Activated CD8-positive, alpha-beta memory T cell treated with anti-CD3 and anti-CD28 coated beads for 36 hours (primary cell): ENCODE results near the gene NTF4. TPM values are rescaled to one million over a fixed set of nuclear protein-coding genes. Genes with fewer than 3 reads are reported as not detected.
"Not testable (repeated sequence)": the region's sequence is repeated elsewhere in the genome, so short reads cannot be mapped to it uniquely, and the experiment has no call there.

Source experiments
- CTCF ChIA-PET: fragments of 350-600 bp; sonication (Branson Sonifier 250); formaldehyde crosslinking; loops from one replicate; lab custom pipeline; 2021; ENCODE audit warnings: antibody characterized with exemption; lab: Charles Lee
- POLR2A ChIA-PET: fragments of 350-600 bp; sonication (Branson Sonifier 250); formaldehyde crosslinking; loops from one replicate; lab custom pipeline; 2021; ENCODE audit warnings: antibody characterized with exemption; lab: Charles Lee
- total RNA-seq, 2 experiments: library from RNA; stranded (reverse); gene quantifications; one replicate each; pipeline ENCODE4 v1.2.3, GENCODE V29; 2021

NTF4 gene
- total RNA-seq, 2 experiments from 2014 or later: not detected

DNA sequence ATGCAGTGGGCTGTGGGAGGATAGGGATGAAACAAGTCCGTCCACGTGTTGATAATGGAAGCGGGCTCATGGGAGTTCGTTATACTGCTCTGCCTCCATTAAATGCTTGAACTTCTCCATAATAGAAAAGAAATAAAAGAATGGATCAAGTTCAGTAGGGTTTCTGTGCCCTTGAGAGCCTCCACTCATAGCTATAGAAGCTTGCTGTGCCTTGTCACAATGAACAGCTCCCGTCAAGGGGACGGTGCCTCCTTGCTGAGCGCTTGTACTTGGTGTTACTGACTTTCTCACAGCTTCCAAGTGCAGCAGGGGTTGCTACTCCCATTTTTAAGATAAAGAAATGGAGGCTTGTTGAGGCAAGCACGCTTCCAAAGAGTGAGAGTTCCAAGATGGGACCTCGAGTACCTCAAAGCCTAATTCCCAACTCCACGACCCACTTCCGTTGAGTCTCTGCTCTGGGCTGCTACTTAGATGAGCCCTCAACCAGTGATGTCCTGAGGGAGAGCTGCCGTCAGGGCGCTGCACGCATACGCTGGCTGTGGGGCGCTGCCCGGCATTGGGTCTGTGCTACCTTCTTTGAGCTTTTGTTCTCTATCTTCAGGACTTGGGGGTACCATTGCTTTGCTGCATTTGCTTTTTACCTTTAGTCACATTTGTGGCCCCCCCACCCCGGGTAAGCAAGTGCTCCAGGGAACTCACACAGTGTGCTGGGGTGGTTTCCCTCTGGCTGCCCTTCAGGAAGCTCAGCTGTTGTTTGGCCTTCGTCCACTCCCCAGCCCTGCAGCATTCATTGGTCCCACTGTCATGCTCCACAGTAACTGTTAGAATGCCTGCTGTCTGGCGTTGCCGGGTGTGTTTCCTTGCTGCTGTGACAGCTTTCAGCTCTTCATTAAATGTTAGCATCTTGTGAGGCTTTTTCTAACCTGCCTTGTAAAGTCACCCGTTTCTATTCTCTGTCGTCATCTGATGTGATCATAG lies 30.2 kb upstream of the NTF4 start:
- ChIA-PET CTCF (interaction anchor here (1.0 to 1.6 kb wide), 4 partner anchors 11 to 35 kb away, joined by 3 to 4 read pairs (median 4); no protein-coding TSS in a partner anchor), POLR2A (interaction anchor here (0.7 to 1.3 kb wide), 2 partner anchors 39 to 1949 kb away, joined by 3 to 6 read pairs; no protein-coding TSS in a partner anchor)

DNA sequence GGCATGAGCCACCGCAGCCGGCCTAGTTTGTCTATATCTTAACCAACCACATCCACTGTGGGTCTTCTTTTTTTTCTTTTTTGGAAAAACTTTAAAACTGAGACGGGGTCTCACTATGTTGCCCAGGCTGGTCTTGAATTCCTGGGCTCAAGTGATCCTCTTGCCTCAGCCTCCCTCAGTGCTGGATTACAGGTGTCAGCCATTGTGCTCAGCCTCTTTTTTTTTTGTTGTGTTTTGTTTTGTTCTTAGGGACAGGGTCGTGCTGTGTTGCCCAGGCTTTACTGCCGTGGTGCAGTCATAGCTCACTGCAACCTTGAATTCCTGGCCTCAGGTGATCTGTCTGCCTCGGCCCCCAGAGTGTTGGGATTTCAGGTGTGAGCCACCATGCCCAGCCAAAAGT lies 28.1 kb upstream of the NTF4 start:
- ChIA-PET CTCF (interaction anchor here (1.1 kb wide), 1 partner anchor 25 kb away, joined by 3 read pairs; no protein-coding TSS in a partner anchor), POLR2A (no interaction called here)

DNA sequence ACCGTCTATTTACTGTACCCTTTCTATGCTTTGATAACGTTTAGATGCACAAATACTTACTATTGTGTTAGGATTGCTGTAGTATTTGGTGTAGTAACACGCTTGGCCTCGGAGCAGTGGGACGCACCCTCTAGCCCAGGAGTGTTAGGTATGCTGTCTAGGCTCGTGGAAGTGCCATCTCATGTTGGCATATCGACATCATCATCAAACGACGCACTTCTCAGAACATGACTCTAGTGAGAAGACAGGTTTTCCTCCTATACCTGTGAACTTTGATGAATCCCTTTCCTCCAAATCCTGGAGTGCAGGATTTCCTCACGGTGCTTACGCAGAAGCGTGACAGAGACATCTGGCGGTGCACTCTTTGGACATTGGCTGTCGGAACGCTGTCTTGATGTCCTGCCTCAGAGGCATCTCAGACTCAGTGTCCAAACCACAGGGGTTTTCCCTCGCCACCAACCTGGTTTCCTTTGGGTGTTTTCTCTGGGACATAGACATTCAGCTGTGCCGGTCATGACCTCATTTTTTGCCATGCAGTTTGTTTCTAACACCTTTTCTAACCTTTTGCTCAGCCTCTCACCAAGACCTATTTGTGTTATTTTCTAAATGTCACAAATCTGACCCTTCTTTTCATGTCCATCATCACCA lies 26.9 kb upstream of the NTF4 start:
- POLR2A ChIA-PET: interaction anchor here (0.6 kb wide), 1 partner anchor 49 kb away, joined by 3 read pairs; no protein-coding TSS in a partner anchor
- CTCF ChIA-PET: interaction anchor here (0.7 to 1.1 kb wide), 2 partner anchors 27 to 215 kb away, joined by 3 read pairs; no protein-coding TSS in a partner anchor

DNA sequence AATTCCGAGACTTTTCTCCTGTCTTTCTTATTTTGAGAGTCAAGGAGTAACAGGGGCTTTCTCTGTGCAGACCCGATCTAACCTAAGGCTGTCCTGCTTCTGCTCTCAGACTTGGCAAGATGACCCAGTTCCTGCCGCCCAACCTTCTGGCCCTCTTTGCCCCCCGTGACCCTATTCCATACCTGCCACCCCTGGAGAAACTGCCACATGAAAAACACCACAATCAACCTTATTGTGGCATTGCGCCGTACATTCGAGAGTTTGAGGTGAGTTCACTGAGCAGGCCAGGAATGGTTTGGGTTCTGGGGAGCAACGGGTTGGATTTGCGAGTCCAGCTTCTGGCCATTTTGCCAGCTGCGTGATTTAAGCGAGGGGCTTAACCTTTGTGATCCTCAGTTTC lies 21.7 kb upstream of the NTF4 start:
- CTCF ChIA-PET: interaction anchor here (0.6 to 2.5 kb wide), 6 partner anchors 12 to 375 kb away, joined by 3 to 9 read pairs (median 3); partner anchors contain the start of gene LIN7B
- POLR2A ChIA-PET: interaction anchor here (1.2 kb wide), 1 partner anchor 27 kb away, joined by 3 read pairs; no protein-coding TSS in a partner anchor

DNA sequence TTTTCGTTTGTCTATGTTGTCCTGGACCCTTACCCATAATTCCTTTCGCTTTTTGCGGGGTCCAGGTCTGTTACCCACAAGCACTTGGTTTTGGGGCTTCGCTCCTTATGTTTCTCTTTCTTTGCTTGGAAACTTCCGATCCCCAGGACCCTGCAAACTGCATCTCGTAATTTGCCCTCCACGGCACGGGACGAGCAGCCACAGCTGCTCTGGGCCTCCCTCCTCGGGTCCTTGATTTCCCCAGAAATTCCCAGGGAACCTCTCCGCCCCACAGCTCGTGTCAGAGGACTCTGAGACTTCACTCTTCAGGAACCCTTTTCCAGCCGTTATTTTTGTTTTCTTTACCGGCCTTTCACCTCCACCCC lies 21.2 kb upstream of the NTF4 start:
- ChIA-PET POLR2A (interaction anchor here (1.2 kb wide), 1 partner anchor 28 kb away, joined by 3 read pairs; no protein-coding TSS in a partner anchor), CTCF (interaction anchor here (0.9 to 2.5 kb wide), 3 partner anchors 12 to 113 kb away, joined by 3 to 9 read pairs (median 3); partner anchors contain the start of gene LIN7B)

DNA sequence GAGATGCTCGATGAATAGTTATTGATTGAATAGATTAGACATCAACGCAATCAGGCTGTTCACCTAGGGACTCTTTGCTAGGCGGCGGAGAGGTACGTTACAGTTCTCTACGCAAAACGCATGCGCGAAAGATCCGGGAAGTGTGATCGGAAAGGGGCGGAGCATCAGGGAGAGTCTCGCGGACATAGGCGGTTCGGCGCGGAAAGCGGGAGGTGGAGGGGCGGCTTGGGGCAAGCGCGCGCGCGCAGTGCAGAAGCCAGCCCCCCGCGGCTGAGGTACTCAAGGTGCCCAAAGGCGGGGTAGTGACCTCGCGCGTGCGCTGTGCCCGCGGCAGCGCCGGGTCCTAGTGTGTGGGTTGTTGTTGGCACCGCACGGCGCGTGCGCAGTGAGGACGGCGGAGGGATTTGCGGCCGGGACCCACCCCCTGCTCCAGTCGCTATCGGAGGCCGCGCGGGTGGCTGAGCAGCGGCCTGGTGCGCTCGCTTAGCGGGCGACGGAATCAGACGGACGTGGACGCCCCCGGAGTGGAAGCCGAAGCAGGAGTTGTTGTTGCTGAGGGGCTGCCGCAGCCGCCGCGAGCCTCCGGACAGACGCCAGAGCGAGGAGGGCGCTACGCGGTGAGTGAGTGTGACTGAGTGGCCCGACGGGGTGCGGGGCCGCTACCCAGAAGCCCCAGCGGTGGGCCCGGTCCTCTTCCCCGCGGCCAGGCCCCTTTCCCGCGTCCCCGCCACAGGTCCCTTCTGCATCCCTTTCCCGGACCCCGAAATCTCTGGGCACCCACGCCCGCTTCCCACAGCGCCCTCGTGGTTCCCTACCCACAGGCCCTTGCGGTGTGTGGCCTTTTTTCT lies 20.6 kb upstream of the NTF4 start, which contains the start of gene SNRNP70:
Gene SNRNP70 (plus strand): TSS at position 432 of the 848 bp plus-strand sequence. CDS start 964 bp downstream, outside the sequence.
- CTCF ChIA-PET: interaction anchor here (2.5 kb wide), 1 partner anchor 13 kb away, joined by 9 read pairs; no protein-coding TSS in a partner anchor

DNA sequence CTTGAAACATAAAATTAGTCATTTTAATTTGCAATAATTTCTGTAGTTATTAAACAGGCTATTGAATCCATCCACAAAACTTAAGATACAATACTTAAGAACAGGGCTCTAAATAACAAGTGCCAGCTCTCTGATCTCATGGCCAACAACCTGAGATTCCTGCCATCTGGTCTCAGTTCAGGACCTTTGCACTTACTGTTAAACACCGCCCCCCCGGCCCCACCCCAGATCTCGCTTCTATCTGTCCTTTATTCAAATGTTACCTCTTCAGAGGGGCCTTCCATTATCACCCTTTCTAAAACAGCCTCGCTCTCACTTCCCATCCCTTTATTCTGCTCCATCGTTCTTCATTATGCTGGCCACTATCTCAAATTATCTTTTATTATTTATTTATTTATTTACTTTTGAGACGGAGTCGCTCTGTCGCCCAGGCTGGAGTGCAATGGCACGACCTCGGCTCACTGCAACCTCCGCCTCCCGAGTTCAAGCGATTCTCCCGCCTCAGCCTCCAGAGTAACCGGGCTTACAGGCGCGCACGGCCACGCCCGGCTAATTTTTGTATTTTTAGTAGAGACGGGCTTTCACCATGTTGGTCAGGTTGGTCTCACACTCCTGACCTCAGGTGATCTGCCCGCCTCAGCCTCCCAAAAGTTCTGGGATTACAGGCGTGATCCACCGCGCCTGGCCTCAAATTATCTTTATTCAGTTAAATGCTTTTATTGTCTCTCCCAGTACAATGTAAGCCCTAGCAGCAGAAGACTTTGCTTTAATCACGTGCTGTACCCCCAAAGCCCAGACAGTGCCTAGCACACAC lies 19.8 kb upstream of the NTF4 start:
- POLR2A ChIA-PET: interaction anchor here (0.7 kb wide), 2 partner anchors 29 to 89 kb away, joined by 4 to 9 read pairs; no protein-coding TSS in a partner anchor
- CTCF ChIA-PET: no interaction called here

More for the DNA sequence above, 20.6 kb upstream of the NTF4 start, which contains the start of gene SNRNP70:
- POLR2A ChIA-PET: interaction anchor here (1.2 kb wide), 1 partner anchor 28 kb away, joined by 3 read pairs; no protein-coding TSS in a partner anchor

DNA sequence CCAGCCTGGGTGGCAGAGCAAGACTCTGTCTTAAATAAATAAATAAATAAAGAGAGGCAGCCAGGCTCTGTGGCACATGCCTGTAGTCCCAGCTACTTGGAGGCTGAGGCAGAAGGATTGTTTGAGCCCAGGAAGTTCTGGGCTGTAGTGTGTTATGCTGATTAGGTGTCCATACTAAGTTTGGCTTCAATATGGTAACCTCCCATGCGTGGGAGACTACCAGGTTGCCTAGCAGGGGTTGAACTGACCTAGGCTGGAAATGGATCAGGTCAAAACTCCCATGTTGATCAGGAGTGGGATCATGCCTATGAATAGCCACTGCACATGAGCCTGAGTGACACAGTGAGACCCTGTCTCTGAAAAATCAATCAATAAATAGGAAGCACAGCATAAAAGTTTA lies 16.7 kb upstream of the NTF4 start:
- ChIA-PET CTCF (no interaction called here), POLR2A (no interaction called here)

DNA sequence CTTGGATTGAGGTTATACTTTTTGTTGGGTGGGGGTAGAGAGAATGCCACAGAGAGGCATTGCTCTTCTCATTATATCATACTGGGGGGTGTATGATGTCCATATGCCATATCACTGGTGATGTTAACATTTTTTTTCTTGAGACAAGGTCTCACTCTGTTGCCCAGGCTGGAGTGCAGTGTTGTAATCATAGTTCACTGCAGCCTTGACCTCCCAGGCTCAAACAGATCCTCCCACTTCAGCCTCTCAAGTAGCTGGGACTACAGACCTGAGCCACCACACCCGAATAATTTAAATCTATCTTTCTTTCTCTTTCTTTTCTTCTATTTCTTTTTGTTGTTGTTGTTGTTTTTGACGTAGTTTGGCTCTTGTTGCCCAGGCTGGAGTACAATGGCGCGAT lies 15.8 kb upstream of the NTF4 start:
- ChIA-PET CTCF (interaction anchor here (1.2 kb wide), 1 partner anchor 17 kb away, joined by 4 read pairs; no protein-coding TSS in a partner anchor), POLR2A (no interaction called here)

DNA sequence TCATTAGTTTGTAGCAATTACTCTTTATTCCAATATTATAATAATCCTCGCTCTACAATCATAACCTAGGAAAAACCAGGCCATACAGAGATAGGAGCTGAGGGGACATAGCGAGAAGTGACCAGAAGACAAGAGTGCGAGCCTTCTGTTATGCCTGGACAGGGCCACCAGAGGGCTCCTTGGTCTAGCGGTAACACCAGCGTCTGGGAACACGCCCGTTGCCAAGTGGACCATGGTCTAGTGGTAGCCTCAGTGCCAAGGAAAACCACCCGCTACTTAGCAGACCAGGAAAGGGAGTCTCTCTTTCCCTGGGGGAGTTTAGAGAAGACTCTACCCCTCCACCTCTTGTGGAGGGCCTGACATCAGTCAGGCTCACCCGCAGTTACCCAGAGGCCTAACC lies 10.3 kb upstream of the NTF4 start:
- POLR2A ChIA-PET: not testable (repeated sequence)
- CTCF ChIA-PET: interaction anchor here (1.0 kb wide), 1 partner anchor 123 kb away, joined by 4 read pairs; no protein-coding TSS in a partner anchor

DNA sequence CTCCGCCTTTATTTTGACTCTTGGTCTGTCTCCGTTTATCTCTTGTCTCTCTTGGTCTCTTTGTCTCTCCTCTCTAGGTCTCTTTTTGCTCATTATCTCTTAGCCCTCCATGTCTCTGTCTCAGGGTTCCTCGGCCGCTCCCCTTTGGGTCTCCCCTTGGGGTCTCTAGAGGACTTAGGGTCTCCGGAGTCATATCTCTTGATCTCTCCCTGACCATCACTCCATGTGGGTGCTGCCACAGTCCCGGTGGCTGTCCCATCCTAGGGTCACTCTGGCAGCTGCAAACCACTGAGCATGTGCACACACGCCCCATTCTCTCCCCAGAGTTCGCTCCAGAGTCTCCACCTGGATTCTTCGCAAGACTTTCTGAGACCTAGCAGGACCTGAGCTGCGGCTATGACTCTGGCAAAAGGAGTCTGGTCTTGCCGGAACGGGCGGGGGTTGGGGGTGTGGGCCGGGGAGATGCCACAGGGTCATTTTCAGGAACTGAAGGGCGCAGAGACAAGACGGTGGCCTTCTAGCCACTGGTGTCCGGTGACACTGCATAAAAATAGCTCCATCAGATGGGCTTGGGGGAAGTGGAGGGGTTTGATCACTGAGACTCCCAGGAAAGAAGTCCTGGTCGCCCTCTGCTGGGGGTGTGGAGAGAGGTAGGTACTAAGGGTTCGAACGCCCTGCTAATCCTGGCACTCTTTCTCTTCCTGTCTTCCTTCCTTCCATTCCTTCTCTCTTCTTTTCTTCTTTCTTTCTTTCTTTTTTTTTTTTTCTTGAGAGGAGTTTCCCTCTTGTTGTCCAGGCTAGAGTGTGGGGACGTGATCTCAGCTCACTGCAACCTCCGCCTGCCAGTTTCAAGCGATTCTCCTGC lies 9.1 kb upstream of the NTF4 start:
- CTCF ChIA-PET: interaction anchor here (0.7 to 1.6 kb wide), 5 partner anchors 18 to 156 kb away, joined by 3 to 4 read pairs (median 3); no protein-coding TSS in a partner anchor
- POLR2A ChIA-PET: no interaction called here

DNA sequence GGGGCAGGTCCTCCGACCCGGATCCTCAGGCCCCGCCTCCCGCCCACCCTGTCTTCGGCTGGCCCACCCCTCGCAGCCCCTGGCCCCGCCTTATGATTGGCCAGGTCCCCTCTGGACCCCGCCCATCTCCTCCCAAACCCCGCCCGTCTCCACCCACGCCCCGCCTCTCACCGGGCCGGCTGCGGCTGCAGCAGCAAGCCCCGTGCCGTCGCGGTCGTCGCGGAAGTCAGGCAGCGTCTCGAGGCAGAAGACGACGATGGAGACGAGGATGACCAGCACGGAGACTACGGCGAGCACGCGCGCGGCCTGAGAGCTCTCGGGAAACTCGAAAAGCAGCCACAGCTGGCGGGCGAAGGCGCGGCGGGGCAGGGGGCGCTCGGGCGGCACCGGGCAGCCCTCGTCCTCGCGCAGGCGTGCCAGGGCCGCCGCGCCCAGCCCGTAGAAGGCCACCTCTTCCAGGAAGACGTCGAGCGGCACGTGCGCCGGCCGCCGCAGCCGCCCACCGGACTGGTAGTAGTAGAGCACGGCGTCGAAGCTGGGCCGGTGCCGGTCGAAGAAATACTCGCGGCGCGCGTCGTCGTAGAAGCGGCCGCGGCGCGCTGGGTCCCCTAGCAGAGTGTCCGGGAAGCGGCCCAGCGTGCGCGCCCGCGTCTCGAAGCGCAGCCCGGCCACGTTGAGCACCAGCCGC lies 7.4 kb upstream of the NTF4 start:
- ChIA-PET CTCF (no interaction called here), POLR2A (no interaction called here)

DNA sequence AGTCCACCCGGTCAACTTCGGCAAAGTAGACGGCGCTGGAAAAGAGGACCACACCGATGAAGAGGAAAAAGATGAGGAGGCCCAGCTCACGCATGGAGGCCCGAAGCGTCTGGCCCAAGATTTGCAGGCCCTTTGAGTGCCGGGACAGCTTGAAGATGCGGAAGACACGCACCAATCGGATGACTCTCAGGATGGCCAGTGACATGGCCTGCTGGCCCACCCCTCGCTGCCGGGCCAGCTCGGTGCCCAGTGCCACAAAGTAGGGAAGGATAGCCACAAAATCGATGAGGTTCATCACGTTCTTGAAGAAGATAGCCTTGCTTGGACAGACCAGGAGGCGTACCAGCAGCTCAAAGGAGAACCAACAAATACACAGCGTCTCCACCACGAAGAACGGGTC lies 5.8 kb upstream of the NTF4 start:
- ChIA-PET POLR2A (no interaction called here), CTCF (interaction anchor here (0.7 to 2.1 kb wide), 3 partner anchors 25 to 128 kb away, joined by 3 to 5 read pairs (median 4); partner anchors contain the start of gene RUVBL2)

DNA sequence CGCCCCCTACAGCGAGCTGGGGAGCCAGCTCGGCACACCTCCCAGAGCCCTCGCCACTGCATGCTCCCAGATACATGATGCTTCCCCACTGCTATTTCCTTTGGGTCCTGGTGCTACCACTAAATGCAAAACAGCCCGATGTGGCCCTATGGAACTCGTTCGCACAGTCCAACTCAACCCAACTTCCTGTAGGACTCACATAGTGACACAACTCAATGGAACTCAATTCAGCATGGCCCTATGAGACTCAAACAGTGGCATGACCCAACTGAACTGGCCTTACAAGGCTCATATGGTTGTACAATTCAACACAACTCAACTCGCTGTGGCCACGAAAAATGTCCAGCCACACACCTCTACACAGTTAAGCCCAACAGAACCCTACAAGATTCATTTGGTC lies 4.4 kb upstream of the NTF4 start:
- POLR2A ChIA-PET: no interaction called here
- CTCF ChIA-PET: interaction anchor here (2.1 kb wide), 1 partner anchor 130 kb away, joined by 5 read pairs; no protein-coding TSS in a partner anchor

DNA sequence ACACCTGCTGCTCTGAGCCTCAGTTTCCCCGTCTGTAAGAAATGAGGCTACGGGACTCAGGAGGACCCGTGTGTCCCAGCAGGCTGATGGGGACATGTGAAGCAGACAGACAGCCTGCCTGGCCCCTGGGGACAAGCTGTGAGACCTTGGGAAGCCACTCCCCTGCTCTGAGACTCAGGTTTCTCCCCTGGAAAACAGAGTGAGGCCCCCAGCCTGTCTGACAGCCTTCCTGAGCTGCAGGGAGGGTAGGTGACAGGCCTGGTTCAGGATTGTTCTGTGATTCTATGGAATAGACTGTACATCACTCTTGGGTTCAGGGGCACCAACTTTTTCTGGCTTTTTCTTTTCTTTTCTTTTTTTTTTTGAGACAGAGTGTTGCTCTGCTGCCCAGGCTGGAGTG lies 2.9 kb upstream of the NTF4 start:
- CTCF ChIA-PET: no interaction called here
- POLR2A ChIA-PET: no interaction called here
